Middle frontal gyrus (tissue), 1 donor: Measurements from ENCODE around the gene KSR2.
"Not testable (repeated sequence)": the region's sequence is repeated elsewhere in the genome, so short reads cannot be mapped to it uniquely, and the experiment has no call there.

Source experiments
- DNase-seq: peaks from one replicate; pipeline ENCODE4 v3.0.0-alpha.2; 2015; ENCODE audit warnings: low spot score; ENCODE audit errors: extremely low spot score

Gene KSR2

GRCh38 chr12:117825827-117826226, 143.0 kb downstream of the KSR2 start:
- no peak for DNase-seq

- DNase-seq, result no peak
Measured at GRCh38 chr12:117821480-117822175, 147.2 kb downstream of the KSR2 start.

GRCh38 chr12:117820216-117820907, 148.4 kb downstream of the KSR2 start:
- no peak for DNase-seq

GRCh38 chr12:117819160-117819559, 149.6 kb downstream of the KSR2 start:
- DNase-seq, result no peak

- DNase-seq, result no peak
Measured at GRCh38 chr12:117818400-117818799, 150.4 kb downstream of the KSR2 start.

GRCh38 chr12:117809509-117809908, 159.3 kb downstream of the KSR2 start:
- DNase-seq, result no peak

GRCh38 chr12:117807946-117808345, 160.8 kb downstream of the KSR2 start:
- no peak for DNase-seq

GRCh38 chr12:117807355-117807754, 161.4 kb downstream of the KSR2 start:
- DNase-seq, result no peak

- DNase-seq, result no peak
Measured at GRCh38 chr12:117805865-117806264, 162.9 kb downstream of the KSR2 start.

- no peak for DNase-seq
Measured at GRCh38 chr12:117803001-117803400, 165.8 kb downstream of the KSR2 start.

GRCh38 chr12:117800711-117801110, 168.1 kb downstream of the KSR2 start:
- DNase-seq, result not testable (repeated sequence)

- DNase-seq, result no peak
Measured at GRCh38 chr12:117797202-117797601, 171.6 kb downstream of the KSR2 start.

- DNase-seq, result no peak
Measured at GRCh38 chr12:117792877-117793424, 175.8 kb downstream of the KSR2 start.

- no peak for DNase-seq
Measured at GRCh38 chr12:117792471-117792870, 176.3 kb downstream of the KSR2 start.

- DNase-seq, result no peak
Measured at GRCh38 chr12:117790948-117791347, 177.8 kb downstream of the KSR2 start.

GRCh38 chr12:117790198-117790597, 178.6 kb downstream of the KSR2 start:
- no peak for DNase-seq

- DNase-seq, result no peak
Measured at GRCh38 chr12:117789195-117789912, 179.4 kb downstream of the KSR2 start.

- DNase-seq, result no peak
Measured at GRCh38 chr12:117778656-117779055, 190.1 kb downstream of the KSR2 start.

GRCh38 chr12:117774941-117775775, 193.6 kb downstream of the KSR2 start:
- no peak for DNase-seq

- DNase-seq, result no peak
Measured at GRCh38 chr12:117768860-117769259, 199.9 kb downstream of the KSR2 start.

GRCh38 chr12:117766008-117766407, 202.8 kb downstream of the KSR2 start:
- DNase-seq, result no peak
